T-helper 2 cell treated with Interferon-gamma antibody and Interleukin-4, amounts not matched to agents 100 ng/mL and 5 ng/mL, for 36 hours (primary cell): Measurements from ENCODE around the gene ATP2A1. TPM values are rescaled to one million over a fixed set of nuclear protein-coding genes. Genes with fewer than 3 reads are reported as not detected.

ENCODE experiments used
- intact Hi-C: fragments of 100-400 bp; cut with micrococcal nuclease; formaldehyde crosslinking; loops from one replicate; pipeline ENCODE4 v1.15.1; 2023
- total RNA-seq: library from RNA; stranded (reverse); gene quantifications from 2 replicates; pipeline ENCODE4 v1.2.3, GENCODE V29; 2022

Gene ATP2A1
- total RNA-seq, 1 donor from 2014 or later: 2.2 TPM

- intact Hi-C loops: no loop called here
Observed at GRCh38 chr16:28932339-28933141, 54.3 kb downstream of the ATP2A1 start.

DNA sequence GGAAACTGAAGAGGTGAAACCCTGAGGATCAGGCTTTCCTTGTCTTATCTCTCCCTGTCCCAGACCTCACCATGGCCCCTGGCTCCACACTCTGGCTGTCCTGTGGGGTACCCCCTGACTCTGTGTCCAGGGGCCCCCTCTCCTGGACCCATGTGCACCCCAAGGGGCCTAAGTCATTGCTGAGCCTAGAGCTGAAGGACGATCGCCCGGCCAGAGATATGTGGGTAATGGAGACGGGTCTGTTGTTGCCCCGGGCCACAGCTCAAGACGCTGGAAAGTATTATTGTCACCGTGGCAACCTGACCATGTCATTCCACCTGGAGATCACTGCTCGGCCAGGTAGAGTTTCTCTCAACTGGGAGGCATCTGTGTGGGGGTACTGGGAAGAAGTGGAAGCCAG, 54.9 kb downstream of the ATP2A1 start:
- intact Hi-C loops: no loop called here

DNA sequence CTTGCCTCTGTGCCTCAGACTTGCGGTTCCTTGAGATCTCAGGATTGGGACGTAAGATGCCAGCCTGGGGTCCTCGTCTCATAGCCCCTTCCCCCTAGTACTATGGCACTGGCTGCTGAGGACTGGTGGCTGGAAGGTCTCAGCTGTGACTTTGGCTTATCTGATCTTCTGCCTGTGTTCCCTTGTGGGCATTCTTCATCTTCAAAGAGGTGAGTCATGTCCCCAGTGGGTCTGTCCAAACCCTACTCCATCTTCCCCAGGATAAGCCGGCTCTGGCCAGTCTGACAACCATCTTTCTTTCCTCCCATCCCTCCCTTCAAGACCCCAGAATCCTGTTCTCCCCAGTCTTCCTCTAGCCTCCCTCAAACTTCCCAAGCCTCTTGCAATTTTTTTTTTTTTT, 57.1 kb downstream of the ATP2A1 start:
- intact Hi-C loops: loop anchor here (5.0 kb wide), 1 partner anchor 53 kb away; no protein-coding TSS in a partner anchor

GRCh38 chr16:28935924-28936783, 57.9 kb downstream of the ATP2A1 start:
- intact Hi-C loops: loop anchor here (1.0 to 5.0 kb wide), 2 partner anchors 11 to 54 kb away; partner anchors contain the start of gene RABEP2

GRCh38 chr16:28936784-28937155, 58.5 kb downstream of the ATP2A1 start:
- intact Hi-C loops: loop anchor here (1.0 to 5.0 kb wide), 2 partner anchors 11 to 54 kb away; partner anchors contain the start of gene RABEP2

GRCh38 chr16:28937222-28937876, 59.1 kb downstream of the ATP2A1 start:
- intact Hi-C loops: loop anchor here (5.0 kb wide), 1 partner anchor 55 kb away; no protein-coding TSS in a partner anchor

- intact Hi-C loops: loop anchor here (5.0 kb wide), 1 partner anchor 56 kb away; no protein-coding TSS in a partner anchor
Observed at GRCh38 chr16:28938721-28939120, 60.4 kb downstream of the ATP2A1 start.

GRCh38 chr16:28939825-28940224, 61.5 kb downstream of the ATP2A1 start:
- intact Hi-C loops: loop anchor here (5.0 kb wide), 1 partner anchor 58 kb away; no protein-coding TSS in a partner anchor

- intact Hi-C loops: no loop called here
Observed at GRCh38 chr16:28943281-28943680, 65.0 kb downstream of the ATP2A1 start.

DNA sequence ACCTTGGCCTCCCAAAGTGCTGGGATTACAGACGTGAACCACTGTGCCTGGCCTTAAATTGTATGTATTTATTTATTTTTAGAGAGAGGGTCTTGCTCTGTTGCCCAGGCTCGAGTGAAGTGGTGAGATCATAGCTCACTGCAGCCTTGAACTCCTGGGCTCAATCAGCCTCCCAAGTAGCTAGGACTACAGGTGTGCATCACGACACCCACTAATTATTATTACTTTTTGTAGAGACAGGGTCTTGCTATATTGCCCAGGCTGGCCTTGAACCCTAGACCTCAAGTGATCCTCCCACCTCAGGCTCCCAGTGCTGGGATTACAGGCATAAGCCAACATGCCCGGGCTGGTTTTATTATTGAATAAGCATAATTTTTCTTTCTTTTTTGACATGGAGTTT, 68.4 kb downstream of the ATP2A1 start:
- intact Hi-C loops: no loop called here

DNA sequence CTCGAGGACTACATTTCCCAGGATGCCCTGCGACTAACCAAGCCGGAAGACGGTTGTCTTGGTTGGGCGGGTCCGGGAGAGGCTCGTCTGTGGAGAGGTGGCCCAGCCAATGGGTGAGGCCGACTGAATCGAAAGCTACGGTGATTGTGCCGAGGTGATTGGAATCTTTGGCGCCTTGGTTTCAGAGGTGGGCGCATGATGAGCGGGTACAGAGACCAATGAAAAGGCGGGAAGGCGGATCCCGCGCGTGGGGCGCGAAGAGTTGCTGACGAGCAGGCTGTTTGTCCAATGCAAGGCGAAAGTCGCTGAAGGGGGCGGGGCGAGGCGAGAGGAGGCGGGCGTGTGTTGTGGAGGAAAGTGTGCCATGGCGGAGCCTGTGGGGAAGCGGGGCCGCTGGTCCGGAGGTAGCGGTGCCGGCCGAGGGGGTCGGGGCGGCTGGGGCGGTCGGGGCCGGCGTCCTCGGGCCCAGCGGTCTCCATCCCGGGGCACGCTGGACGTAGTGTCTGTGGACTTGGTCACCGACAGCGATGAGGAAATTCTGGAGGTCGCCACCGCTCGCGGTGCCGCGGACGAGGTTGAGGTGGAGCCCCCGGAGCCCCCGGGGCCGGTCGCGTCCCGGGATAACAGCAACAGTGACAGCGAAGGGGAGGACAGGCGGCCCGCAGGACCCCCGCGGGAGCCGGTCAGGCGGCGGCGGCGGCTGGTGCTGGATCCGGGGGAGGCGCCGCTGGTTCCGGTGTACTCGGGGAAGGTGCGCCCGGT, 72.5 kb downstream of the ATP2A1 start, which contains the start of gene NFATC2IP:
TSS of gene NFATC2IP (plus strand) at position 290 of the 762 bp plus-strand sequence. CDS start at position 365, 75 bp downstream.
- intact Hi-C loops: loop anchor here (1.0 to 2.0 kb wide), 4 partner anchors 24 to 129 kb away; partner anchors contain the start of genes ATXN2L, RABEP2, SH2B1 and SPNS1

DNA sequence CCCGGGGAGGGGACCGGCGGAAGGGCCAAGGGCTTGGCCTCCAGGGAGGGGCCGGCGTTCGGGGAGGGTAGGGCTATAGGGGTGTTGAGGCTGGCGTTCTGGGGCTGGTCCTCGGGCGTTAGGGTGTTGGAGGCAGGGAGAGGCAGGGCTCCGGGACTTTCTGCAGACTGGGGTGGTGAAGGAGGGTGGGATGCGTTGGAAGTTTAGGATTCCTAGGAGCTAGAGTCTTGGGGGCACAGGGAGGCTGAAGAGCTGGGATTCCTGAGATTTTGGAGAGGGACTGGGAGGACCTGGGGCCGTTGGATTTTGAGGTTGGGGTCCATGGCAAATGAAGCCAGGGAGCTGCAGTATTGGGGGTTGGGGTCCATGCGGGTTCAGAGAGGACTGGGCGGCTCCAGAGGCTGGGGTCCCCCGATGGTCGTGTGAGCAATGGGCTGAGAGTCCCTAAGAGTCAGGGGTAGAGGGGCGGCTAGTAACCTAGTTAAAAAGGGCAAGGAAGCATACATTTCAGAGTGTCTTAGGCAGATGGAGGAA, 73.2 kb downstream of the ATP2A1 start:
- intact Hi-C loops: loop anchor here (2.0 kb wide), 1 partner anchor 23 kb away; the partner anchor contains the start of gene SPNS1

Other genes starting within 250 kb of the ATP2A1 start
- 0.98 and 1.6 TPM in 2 replicates for gene NPIPB8, start 240.4 kb upstream of the ATP2A1 start, total RNA-seq
- gene EIF3C, start 167.0 kb upstream of the ATP2A1 start, total RNA-seq: 773 and 800 TPM in 2 replicates
- 5.4 and 6.3 TPM in 2 replicates for gene NPIPB9, start 126.7 kb upstream of the ATP2A1 start, total RNA-seq
- 264 and 277 TPM in 2 replicates for gene ATXN2L, start 55.5 kb upstream of the ATP2A1 start, total RNA-seq
- gene TUFM, start 32.1 kb upstream of the ATP2A1 start, total RNA-seq: 138 and 143 TPM in 2 replicates
- gene SH2B1, start 14.6 kb upstream of the ATP2A1 start, total RNA-seq: 53.8 and 55.1 TPM in 2 replicates
- gene RABEP2, start 46.8 kb downstream of the ATP2A1 start, total RNA-seq: 21.5 and 22.4 TPM in 2 replicates
- gene CD19, start 53.5 kb downstream of the ATP2A1 start, total RNA-seq: not detected in 2 replicates
- gene NFATC2IP, start 72.4 kb downstream of the ATP2A1 start, total RNA-seq: 127 TPM in 2 replicates
- gene SPNS1, start 96.3 kb downstream of the ATP2A1 start, total RNA-seq: 23.8 and 26.8 TPM in 2 replicates
- gene LAT, start 106.6 kb downstream of the ATP2A1 start, total RNA-seq: 373 and 384 TPM in 2 replicates